Heart left ventricle (tissue), 16 donors: ENCODE data around the gene NEURL1. TPM values are rescaled to one million over a fixed set of nuclear protein-coding genes. Genes with fewer than 3 reads are reported as not detected.
A peak's percentile ranks its signal among the peaks of the same experiment; 100 is the strongest.

Experiments used
- ATAC-seq, 4 donors: fragments of 200-7000 bp; cut with Tn5 transposase; one replicate each; pipeline ENCODE4 v1.9.1; 2020 to 2022; ENCODE audit warnings: moderate library complexity in 4 of 4, mild to moderate bottlenecking in 3 of 4, moderate number of reproducible peaks in 1 of 4
- DNase-seq, 5 donors: peaks; one replicate each; pipeline ENCODE4 v3.0.0-alpha.2; 2020
- H3K27ac ChIP-seq, 12 donors: fragments of 200-600 bp; sonication (generic) in 4 of 12; one replicate each; pipeline versions ENCODE4 v1.5.0 to v1.8.0; 2016 to 2022; ENCODE audit warnings: mild to moderate bottlenecking in 2 of 12
- H3K27me3 ChIP-seq, 9 donors: fragments of 200-600 bp; sonication (generic) in 2 of 9; one replicate each; pipeline versions ENCODE4 v1.5.1 to v1.8.0; 2016 to 2022; ENCODE audit warnings: mild to moderate bottlenecking in 3 of 9
- H3K36me3 ChIP-seq, 9 donors: fragments of 200-600 bp; sonication (generic) in 2 of 9; one replicate each; pipeline versions ENCODE4 v1.5.0 to v1.8.0; 2018 to 2022; ENCODE audit warnings: mild to moderate bottlenecking in 2 of 9
- H3K4me1 ChIP-seq, 12 donors: fragments of 200-600 bp; sonication (generic) in 4 of 12; one replicate each; pipeline versions ENCODE4 v1.5.0 to v1.8.0; 2016 to 2022; ENCODE audit warnings: mild to moderate bottlenecking in 3 of 12
- H3K4me3 ChIP-seq, 12 donors: fragments of 200-600 bp; sonication (generic) in 4 of 12; one replicate each; pipeline versions ENCODE4 v1.5.0 to v1.8.0; 2017 to 2022; ENCODE audit warnings: mild to moderate bottlenecking in 9 of 12, moderate library complexity in 4 of 12
- H3K9me3 ChIP-seq, 12 donors: fragments of 200-600 bp; sonication (generic) in 4 of 12; one replicate each; pipeline versions ENCODE4 v1.5.0 to v1.8.0; 2016 to 2022; ENCODE audit warnings: mild to moderate bottlenecking in 1 of 12
- CTCF ChIP-seq, 12 donors: fragments of 200-600 bp; sonication (generic) in 4 of 12; IDR thresholded peaks; one replicate each; pipeline versions ENCODE4 v1.5.0 to v1.8.0; 2018 to 2022; ENCODE audit warnings: antibody characterized with exemption in 12 of 12, mild to moderate bottlenecking in 5 of 12
- POLR2A ChIP-seq, 2 donors: fragments of 450-650 bp; IDR thresholded peaks; one replicate each; pipeline ENCODE4 v1.6.1; 2017; ENCODE audit warnings: antibody characterized with exemption in 2 of 2, mild to moderate bottlenecking in 2 of 2, moderate library complexity in 2 of 2
- WGBS, 4 donors: extraction: QIAGEN DNeasy Blood & Tissue Kit in 2 of 4; methylation state at CpG; one replicate each; pipeline versions ENCODE4 v1.1.5 to v1.1.7; 2013 to 2018; 5-methylcytosine and 5-hydroxymethylcytosine counted together
- intact Hi-C, 10 donors: fragments of 100-400 bp; cut with DNase I; formaldehyde crosslinking; loops; one replicate each; pipeline versions ENCODE4 v1.11.1 to v1.14.2; 2022
- polyA plus RNA-seq, 2 donors: library from polyadenylated mRNA; stranded (reverse); fragments of 200-250 nt; gene quantifications; one replicate each; pipeline ENCODE4 v1.2.3, GENCODE V29; 2013
- total RNA-seq, 9 donors: library from RNA; depleted of rRNA in 2 of 9; stranded (reverse); fragments of >200 nt in 2 of 9; fragmentation: NEBNext Ultra II Directional in 3 of 9; extraction: Animal tissue kit (Norgen Biotek cat#: 25700) in 3 of 9; gene quantifications; one replicate each; pipeline versions ENCODE4 v1.1.0 to v1.2.4, GENCODE V29; 2016 to 2023
- donor health status: ischemic (EF 13 %, LVEDD 7.1; RV severe dilation, severe dysfunction).
- donor health status: healthy with polysubstance abuse.
- donor health status: DM: no; HTN: yes; CAD: no.
- donor health status: DM: no; HTN: no; CAD: no.
- donor health status: ischemic (EF 25% LVEDD 6.9; RV normal size, moderate dysfunction).
- donor health status: ischemic (EF 25% LVEDD 5.7; RV mildly dilated, moderate dysfunction).
- donor health status: healthy.
- donor health status: DM: yes; HTN: yes; CAD: no.
- donor health status: ischemic (EF 35%, LVEDD 5.7; RV mildly dilated, moderate dysfunction).
- donor health status: nonischemic (EF 11% LVEDD 7.7; RV severe dilation, severe dysfunction).
- donor health status: DM: yes; HTN: yes; CAD: no.
- donor health status: PGD.
- donor health status: ischemic (EF 29% LVEDD 5.4; RV normal size, mild dysfunction).
- donor health status: nonischemic (EF 23%, LVEDD 6.1; RV moderate dilation, normal function).

NEURL1 gene
- total and polyA plus RNA-seq, 11 donors: 0.07 to 0.64 (median 0.14) TPM; not detected in 2

DNA sequence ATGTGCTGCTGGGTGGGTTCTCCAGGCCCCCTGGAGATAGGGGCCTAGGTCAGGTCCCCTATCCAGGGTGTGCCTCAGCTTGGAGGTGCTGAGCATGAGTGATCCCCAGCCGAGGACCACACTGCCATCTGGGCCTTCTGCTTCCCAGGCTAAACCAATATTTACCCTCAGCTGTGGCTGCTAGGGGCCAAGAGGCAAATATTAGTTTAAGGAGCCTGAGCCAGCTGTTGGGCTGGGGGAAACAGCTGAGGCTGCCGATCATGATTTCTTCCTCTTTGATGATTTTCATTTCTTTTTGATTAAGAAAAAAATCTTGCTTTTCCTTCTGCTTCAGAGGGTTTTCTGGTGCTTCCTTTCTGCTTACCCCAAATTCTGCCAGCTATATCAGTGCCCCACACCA lies 83.4 kb downstream of the NEURL1 start:
- intact Hi-C loops: loop anchor here in 1 of 10 donors (10.0 kb wide), 1 partner anchor 142 kb away; no protein-coding TSS in a partner anchor
- Histone ChIP-seq H3K27ac (no peak overlapping the region), H3K36me3 (no peaks in the 10 kb centered on the region), H3K27me3 (peaks cover 0 to 3% (median 0%) of the 10 kb centered on the region in 9 donors), H3K9me3 (no peaks in the 10 kb centered on the region), H3K4me1 (peaks cover 0 to 12% (median 6%) of the 10 kb centered on the region in 12 donors), H3K4me3 (no peak overlapping the region)
- DNase-seq: peak in 1 of 5 donors; percentile 9
- ATAC-seq: no peak
- 74 to 84% (median 77%) methylated on average over 2 of the region's 2 CpGs for WGBS, 4 donors
- TF ChIP-seq CTCF (IDR thresholded peaks at IDR 0.05): no peak
- TF ChIP-seq POLR2A (IDR thresholded peaks at IDR 0.05): no peak

GRCh38 chr10:103578782-103579382 lies 85.4 kb downstream of the NEURL1 start:
- 74 to 85% (median 78%) methylated on average over 10 to 15 of the region's 15 CpGs for WGBS, 4 donors
- no peak overlapping the region for H3K4me3 ChIP-seq
- H3K9me3 ChIP-seq: no peaks in the 10 kb centered on the region
- no peaks in the 10 kb centered on the region for H3K36me3 ChIP-seq
- DNase-seq: peak in 1 of 5 donors; percentile 13
- peaks cover 0 to 12% (median 6%) of the 10 kb centered on the region in 12 donors for H3K4me1 ChIP-seq
- no peak for ATAC-seq
- intact Hi-C loops: loop anchor here in 2 of 10 donors (2.0 to 10.0 kb wide), 2 partner anchors 20 to 144 kb away; no protein-coding TSS in a partner anchor
- TF ChIP-seq CTCF (IDR thresholded peaks at IDR 0.05) (no peak), POLR2A (IDR thresholded peaks at IDR 0.05) (no peak)
- H3K27ac ChIP-seq: no peak overlapping the region
- H3K27me3 ChIP-seq: peaks cover 0 to 9% (median 0%) of the 10 kb centered on the region in 9 donors

DNA sequence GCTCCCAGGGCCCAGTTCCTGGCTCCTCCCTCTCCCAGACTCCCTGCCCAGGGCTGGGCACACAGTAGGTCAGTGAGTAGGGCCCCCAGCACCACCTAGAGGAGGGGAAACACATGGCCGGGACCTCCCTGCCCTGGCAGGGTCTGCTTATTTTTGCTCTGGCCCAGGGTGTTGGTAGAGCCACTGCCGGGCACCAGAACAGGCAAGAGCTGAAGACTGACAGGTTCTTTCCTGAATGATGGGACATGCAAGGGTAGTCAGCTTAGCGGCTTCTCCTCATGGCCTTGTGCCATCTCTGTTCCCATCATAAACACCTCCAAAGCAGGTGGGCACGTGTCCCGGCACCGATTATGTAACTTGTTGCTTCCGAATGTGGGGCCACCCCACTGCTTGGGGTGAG lies 86.5 kb downstream of the NEURL1 start:
- H3K36me3 ChIP-seq: no peaks in the 10 kb centered on the region
- peaks cover 0 to 20% (median 6%) of the 10 kb centered on the region in 12 donors for H3K4me1 ChIP-seq
- ATAC-seq (no peak), DNase-seq (no peak)
- H3K4me3 ChIP-seq: no peak overlapping the region
- TF ChIP-seq POLR2A (IDR thresholded peaks at IDR 0.05) (no peak), CTCF (IDR thresholded peaks at IDR 0.05) (no peak)
- peaks cover 0 to 19% (median 4%) of the 10 kb centered on the region in 9 donors for H3K27me3 ChIP-seq
- intact Hi-C loops: no loop called here
- no peak overlapping the region for H3K27ac ChIP-seq
- WGBS, 4 donors: 78 to 89% (median 80%) methylated on average over 7 of the region's 7 CpGs
- no peaks in the 10 kb centered on the region for H3K9me3 ChIP-seq

GRCh38 chr10:103580430-103580829 lies 86.9 kb downstream of the NEURL1 start:
- peak in 1 of 5 donors; percentile 43 for DNase-seq
- Histone ChIP-seq H3K4me1 (peaks cover 0 to 21% (median 6%) of the 10 kb centered on the region in 12 donors), H3K4me3 (no peak overlapping the region), H3K27me3 (peaks cover 0 to 20% (median 4%) of the 10 kb centered on the region in 9 donors), H3K36me3 (no peaks in the 10 kb centered on the region), H3K27ac (no peak overlapping the region), H3K9me3 (no peaks in the 10 kb centered on the region)
- ATAC-seq: peak; percentile 36 to 58 (median 44)
- intact Hi-C loops: no loop called here
- TF ChIP-seq POLR2A (IDR thresholded peaks at IDR 0.05) (no peak), CTCF (IDR thresholded peaks at IDR 0.05) (no peak)
- 31 to 41% (median 34%) methylated on average over 7 of the region's 7 CpGs for WGBS, 4 donors
